ENCODE results near the gene DCUN1D2.
"Not testable (repeated sequence)": the region's sequence is repeated elsewhere in the genome, so short reads cannot be mapped to it uniquely, and the experiment has no call there.

Gene DCUN1D2

GRCh38 chr13:113527272-113527958 is 36.9 kb upstream of the DCUN1D2 start:
- peak in 1 of 2 donors; percentile 50 for DNase-seq
- Histone ChIP-seq H3K27ac (no peak overlapping the region), H3K27me3 (no peaks in the 10 kb centered on the region), H3K4me3 (no peak overlapping the region), H3K9me3 (no peaks in the 10 kb centered on the region), H3K4me1 (no peaks in the 10 kb centered on the region), H3K36me3 (peaks cover 50 to 89% (median 71%) of the 10 kb centered on the region in 3 donors)
- TF ChIP-seq, protein P1, sequence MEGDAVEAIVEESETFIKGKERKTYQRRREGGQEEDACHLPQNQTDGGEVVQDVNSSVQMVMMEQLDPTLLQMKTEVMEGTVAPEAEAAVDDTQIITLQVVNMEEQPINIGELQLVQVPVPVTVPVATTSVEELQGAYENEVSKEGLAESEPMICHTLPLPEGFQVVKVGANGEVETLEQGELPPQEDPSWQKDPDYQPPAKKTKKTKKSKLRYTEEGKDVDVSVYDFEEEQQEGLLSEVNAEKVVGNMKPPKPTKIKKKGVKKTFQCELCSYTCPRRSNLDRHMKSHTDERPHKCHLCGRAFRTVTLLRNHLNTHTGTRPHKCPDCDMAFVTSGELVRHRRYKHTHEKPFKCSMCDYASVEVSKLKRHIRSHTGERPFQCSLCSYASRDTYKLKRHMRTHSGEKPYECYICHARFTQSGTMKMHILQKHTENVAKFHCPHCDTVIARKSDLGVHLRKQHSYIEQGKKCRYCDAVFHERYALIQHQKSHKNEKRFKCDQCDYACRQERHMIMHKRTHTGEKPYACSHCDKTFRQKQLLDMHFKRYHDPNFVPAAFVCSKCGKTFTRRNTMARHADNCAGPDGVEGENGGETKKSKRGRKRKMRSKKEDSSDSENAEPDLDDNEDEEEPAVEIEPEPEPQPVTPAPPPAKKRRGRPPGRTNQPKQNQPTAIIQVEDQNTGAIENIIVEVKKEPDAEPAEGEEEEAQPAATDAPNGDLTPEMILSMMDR (IDR thresholded peaks at IDR 0.05), result no peak
- intact Hi-C loops (cut with DNase I; ENCODE audit: low total_unique reads), result no loop called here

- TF ChIP-seq, protein P1 (IDR thresholded peaks at IDR 0.05), result no peak
- Histone ChIP-seq H3K36me3 (peaks cover 57 to 89% (median 73%) of the 10 kb centered on the region in 3 donors), H3K27me3 (no peaks in the 10 kb centered on the region), H3K4me3 (no peak overlapping the region), H3K9me3 (no peaks in the 10 kb centered on the region), H3K4me1 (no peaks in the 10 kb centered on the region), H3K27ac (no peak overlapping the region)
- intact Hi-C loops (cut with DNase I; ENCODE audit: low total_unique reads), result no loop called here
- DNase-seq, result peak in 1 of 2 donors; percentile 38
These were observed 36.1 kb upstream of the DCUN1D2 start for GRCh38 chr13:113526466-113527220.

DNA sequence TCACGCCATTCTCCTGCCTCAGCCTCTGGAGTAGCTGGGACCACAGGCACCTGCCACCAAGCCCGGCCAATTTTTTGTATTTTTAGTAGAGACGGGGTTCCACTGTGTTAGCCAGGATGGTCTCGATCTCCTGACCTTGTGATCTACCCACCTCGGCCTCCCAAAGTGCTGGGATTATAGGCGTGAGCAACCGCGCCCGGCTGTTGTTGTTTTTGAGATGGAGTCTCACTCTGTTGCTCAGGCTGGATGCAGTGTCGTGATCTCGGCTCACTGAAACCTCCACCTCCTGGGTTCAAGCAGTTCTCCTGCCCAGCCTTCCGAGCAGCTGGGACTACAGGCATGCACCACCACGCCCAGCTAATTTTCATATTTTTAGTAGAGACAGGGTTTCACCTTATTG is 31.9 kb upstream of the DCUN1D2 start:
- H3K27ac ChIP-seq; H3K9me3 ChIP-seq; H3K4me1 ChIP-seq; H3K27me3 ChIP-seq; DNase-seq; H3K4me3 ChIP-seq; intact Hi-C loops (cut with DNase I; ENCODE audit: low total_unique reads): not testable (repeated sequence)
- H3K36me3 ChIP-seq, result peaks cover 50 to 89% (median 62%) of the 10 kb centered on the region in 3 donors

DNA sequence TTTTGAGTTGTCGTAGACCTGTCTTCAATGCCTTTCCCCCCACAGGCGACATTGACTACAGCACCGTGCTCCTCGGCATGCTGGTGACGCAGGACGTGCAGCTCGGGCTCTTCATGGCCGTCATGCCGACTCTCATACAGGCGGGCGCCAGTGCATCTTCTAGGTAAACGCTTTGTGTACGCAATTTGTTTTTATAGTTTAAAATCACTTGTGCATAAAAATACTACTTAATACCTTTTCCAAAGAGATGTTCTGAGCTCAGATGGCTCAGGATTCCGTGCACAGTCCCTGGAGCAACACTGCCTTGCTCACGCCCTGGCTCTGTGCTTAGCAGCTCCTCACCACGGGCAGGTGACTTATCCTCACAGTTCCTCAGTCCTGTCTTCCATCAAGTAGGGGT is 30.1 kb upstream of the DCUN1D2 start:
- DNase-seq, result peak in 1 of 2 donors; percentile 31
- intact Hi-C loops (cut with DNase I; ENCODE audit: low total_unique reads), result no loop called here
- no peaks in the 10 kb centered on the region for H3K9me3 ChIP-seq
- no peaks in the 10 kb centered on the region for H3K4me1 ChIP-seq
- no peak overlapping the region for H3K4me3 ChIP-seq
- H3K36me3 ChIP-seq, result peaks cover 51 to 88% (median 64%) of the 10 kb centered on the region in 3 donors
- TF ChIP-seq, protein P1 (IDR thresholded peaks at IDR 0.05), result no peak
- H3K27ac ChIP-seq, result no peak overlapping the region
- no peaks in the 10 kb centered on the region for H3K27me3 ChIP-seq

GRCh38 chr13:113519556-113519955 is 29.0 kb upstream of the DCUN1D2 start:
- no peaks in the 10 kb centered on the region for H3K9me3 ChIP-seq
- H3K4me3 ChIP-seq, result no peak overlapping the region
- H3K4me1 ChIP-seq, result no peaks in the 10 kb centered on the region
- TF ChIP-seq, protein P1 (IDR thresholded peaks at IDR 0.05), result no peak
- peaks cover 46 to 88% (median 66%) of the 10 kb centered on the region in 3 donors for H3K36me3 ChIP-seq
- H3K27me3 ChIP-seq, result no peaks in the 10 kb centered on the region
- no peak overlapping the region for H3K27ac ChIP-seq
- DNase-seq, result peak in 1 of 2 donors; percentile 33
- intact Hi-C loops (cut with DNase I; ENCODE audit: low total_unique reads), result no loop called here

Measured in tibial artery (tissue), 4 donors.